CD4-positive, CD25-positive, alpha-beta regulatory T cell (primary cell): ENCODE measurements around the gene DDX54. TPM values are rescaled to one million over a fixed set of nuclear protein-coding genes. Genes with fewer than 3 reads are reported as not detected.

Source experiments
- ATAC-seq, 2 donors: fragments of 150-1000 bp; cut with Tn5 transposase; one replicate each; pipeline ENCODE4 v1.10.0; 2021; ENCODE audit warnings: low read depth in 2 of 2, moderate number of reproducible peaks in 2 of 2, moderate library complexity in 1 of 2
- DNase-seq, 3 donors: peaks; one replicate each; pipeline versions ENCODE4 v3.0.0 to v3.0.0-alpha.2; 2012 to 2022; ENCODE audit warnings: mixed read lengths in 1 of 3
- H3K27ac ChIP-seq: one replicate; pipeline ENCODE4 v1.7.0; 2013; ENCODE audit warnings: mild to moderate bottlenecking, low read length; ENCODE audit not compliant: insufficient read depth, poor library complexity, severe bottlenecking
- H3K27me3 ChIP-seq: one replicate; pipeline ENCODE4 v1.7.0; 2013; ENCODE audit warnings: low read length; ENCODE audit not compliant: control insufficient read depth, insufficient read depth
- H3K36me3 ChIP-seq: one replicate; pipeline ENCODE4 v1.7.0; 2013; ENCODE audit warnings: mild to moderate bottlenecking, low read length, moderate library complexity; ENCODE audit not compliant: control insufficient read depth, insufficient read depth
- H3K4me1 ChIP-seq: 2 replicates; pipeline ENCODE4 v1.7.0; 2013; ENCODE audit warnings: mild to moderate bottlenecking, low read length; ENCODE audit not compliant: insufficient read depth, control insufficient read depth, poor library complexity, severe bottlenecking
- H3K4me3 ChIP-seq: one replicate; pipeline ENCODE4 v1.7.0; 2013; ENCODE audit warnings: low read depth, mild to moderate bottlenecking, low read length, moderate library complexity
- H3K9me3 ChIP-seq, 2 experiments: 1 replicate in 1 of 2; 2 replicates in 1 of 2; pipeline ENCODE4 v1.7.0; 2013; ENCODE audit warnings: low read length in 2 of 2, mild to moderate bottlenecking in 1 of 2, moderate library complexity in 1 of 2; ENCODE audit not compliant: control insufficient read depth in 2 of 2
- H3K27ac Mint-ChIP-seq, 3 donors: one replicate each; pipeline ENCODE4 v1.8.0; 2020 to 2022; ENCODE audit warnings: mild to moderate bottlenecking in 3 of 3, mixed read lengths in 3 of 3, moderate library complexity in 2 of 3
- H3K27me3 Mint-ChIP-seq: one replicate; pipeline ENCODE4 v1.8.0; 2022; ENCODE audit warnings: mild to moderate bottlenecking, mixed read lengths
- H3K36me3 Mint-ChIP-seq: one replicate; pipeline ENCODE4 v1.8.0; 2020; ENCODE audit warnings: mixed read lengths
- H3K4me1 Mint-ChIP-seq, 4 donors: one replicate each; pipeline ENCODE4 v1.8.0; 2020 to 2022; ENCODE audit warnings: mixed read lengths in 4 of 4, mild to moderate bottlenecking in 1 of 4
- H3K4me3 Mint-ChIP-seq, 4 donors: one replicate each; pipeline ENCODE4 v1.8.0; 2020 to 2022; ENCODE audit warnings: mild to moderate bottlenecking in 4 of 4, mixed read lengths in 4 of 4, moderate library complexity in 3 of 4
- H3K9me3 Mint-ChIP-seq, 7 donors: one replicate each; pipeline ENCODE4 v1.8.0; 2020 to 2022; ENCODE audit warnings: mixed read lengths in 7 of 7, mild to moderate bottlenecking in 3 of 7, moderate library complexity in 2 of 7
- polyA plus RNA-seq, 4 donors: library from polyadenylated mRNA; unstranded; fragments of 300-500 nt; fragmentation: Illumina TruSeq; gene quantifications; one replicate each; pipeline ENCODE4 v1.2.3, GENCODE V29; 2021
- total RNA-seq: library from RNA; stranded (reverse); gene quantifications from one replicate; pipeline ENCODE4 v1.2.3, GENCODE V29; 2022

DDX54 gene
- total and polyA plus RNA-seq, 5 donors from 2014 or later, result 12.5 to 75.5 (median 18.4) TPM

- H3K27me3 Mint-ChIP-seq, result peaks cover 4% of the 10 kb centered on the region
- H3K4me1 Mint-ChIP-seq, result no peaks in the 10 kb centered on the region
- DNase-seq (no peak), ATAC-seq (no peak)
- no peak overlapping the region for H3K4me3 Mint-ChIP-seq
- no peaks in the 10 kb centered on the region for H3K36me3 ChIP-seq
- no peaks in the 10 kb centered on the region for H3K36me3 Mint-ChIP-seq
- H3K9me3 Mint-ChIP-seq, result peaks cover 0 to 1% (median 0%) of the 10 kb centered on the region in 7 donors
- H3K27ac Mint-ChIP-seq, result no peak overlapping the region
- H3K9me3 ChIP-seq, result no peaks in the 10 kb centered on the region
- H3K4me3 ChIP-seq, result no peak overlapping the region
- no peak overlapping the region for H3K27ac ChIP-seq
- H3K27me3 ChIP-seq, result no peaks in the 10 kb centered on the region
- H3K4me1 ChIP-seq, result no peaks in the 10 kb centered on the region
Observed at GRCh38 chr12:113115455-113116126, 69.7 kb downstream of the DDX54 start.

GRCh38 chr12:113114447-113115178 is 70.7 kb downstream of the DDX54 start:
- H3K9me3 ChIP-seq, result no peaks in the 10 kb centered on the region
- Mint-ChIP-seq H3K27ac (no peak overlapping the region), H3K4me3 (no peak overlapping the region), H3K9me3 (peaks cover 0 to 1% (median 0%) of the 10 kb centered on the region in 7 donors), H3K36me3 (no peaks in the 10 kb centered on the region), H3K27me3 (peaks cover 3% of the 10 kb centered on the region), H3K4me1 (peaks cover 0 to 2% (median 0%) of the 10 kb centered on the region in 4 donors)
- no peaks in the 10 kb centered on the region for H3K4me1 ChIP-seq
- ATAC-seq (no peak), DNase-seq (no peak)
- H3K27me3 ChIP-seq, result no peaks in the 10 kb centered on the region
- H3K4me3 ChIP-seq, result no peak overlapping the region
- H3K27ac ChIP-seq, result no peak overlapping the region
- H3K36me3 ChIP-seq, result no peaks in the 10 kb centered on the region

DNA sequence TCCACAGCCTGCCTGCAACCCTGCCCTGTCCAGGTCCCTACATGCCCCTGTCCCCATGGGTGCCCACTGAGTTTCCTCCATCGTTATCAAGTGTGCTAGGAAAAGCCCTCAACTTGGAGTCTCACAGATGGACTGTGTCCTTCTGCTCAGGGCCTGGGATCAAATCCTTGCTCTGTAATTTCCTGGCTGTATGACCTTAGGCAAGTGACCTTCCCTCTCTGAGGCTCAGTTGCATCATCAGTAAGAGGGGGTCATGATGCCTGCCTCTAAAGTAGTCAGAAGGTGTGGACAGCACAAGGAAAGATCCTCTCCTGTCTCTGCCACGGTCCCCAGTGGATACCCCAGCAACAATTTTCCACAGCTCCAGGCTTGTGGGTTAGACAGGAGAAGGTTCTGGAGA is 71.9 kb downstream of the DDX54 start:
- ATAC-seq (no peak), DNase-seq (no peak)
- Mint-ChIP-seq H3K4me1 (peaks cover 0 to 2% (median 0%) of the 10 kb centered on the region in 4 donors), H3K4me3 (no peak overlapping the region), H3K36me3 (no peaks in the 10 kb centered on the region), H3K27me3 (no peaks in the 10 kb centered on the region), H3K9me3 (peaks cover 0 to 1% (median 0%) of the 10 kb centered on the region in 7 donors), H3K27ac (no peak overlapping the region)
- H3K4me3 ChIP-seq, result no peak overlapping the region
- H3K36me3 ChIP-seq, result no peaks in the 10 kb centered on the region
- H3K9me3 ChIP-seq, result no peaks in the 10 kb centered on the region
- H3K27ac ChIP-seq, result no peak overlapping the region
- H3K27me3 ChIP-seq, result no peaks in the 10 kb centered on the region
- no peaks in the 10 kb centered on the region for H3K4me1 ChIP-seq

DNA sequence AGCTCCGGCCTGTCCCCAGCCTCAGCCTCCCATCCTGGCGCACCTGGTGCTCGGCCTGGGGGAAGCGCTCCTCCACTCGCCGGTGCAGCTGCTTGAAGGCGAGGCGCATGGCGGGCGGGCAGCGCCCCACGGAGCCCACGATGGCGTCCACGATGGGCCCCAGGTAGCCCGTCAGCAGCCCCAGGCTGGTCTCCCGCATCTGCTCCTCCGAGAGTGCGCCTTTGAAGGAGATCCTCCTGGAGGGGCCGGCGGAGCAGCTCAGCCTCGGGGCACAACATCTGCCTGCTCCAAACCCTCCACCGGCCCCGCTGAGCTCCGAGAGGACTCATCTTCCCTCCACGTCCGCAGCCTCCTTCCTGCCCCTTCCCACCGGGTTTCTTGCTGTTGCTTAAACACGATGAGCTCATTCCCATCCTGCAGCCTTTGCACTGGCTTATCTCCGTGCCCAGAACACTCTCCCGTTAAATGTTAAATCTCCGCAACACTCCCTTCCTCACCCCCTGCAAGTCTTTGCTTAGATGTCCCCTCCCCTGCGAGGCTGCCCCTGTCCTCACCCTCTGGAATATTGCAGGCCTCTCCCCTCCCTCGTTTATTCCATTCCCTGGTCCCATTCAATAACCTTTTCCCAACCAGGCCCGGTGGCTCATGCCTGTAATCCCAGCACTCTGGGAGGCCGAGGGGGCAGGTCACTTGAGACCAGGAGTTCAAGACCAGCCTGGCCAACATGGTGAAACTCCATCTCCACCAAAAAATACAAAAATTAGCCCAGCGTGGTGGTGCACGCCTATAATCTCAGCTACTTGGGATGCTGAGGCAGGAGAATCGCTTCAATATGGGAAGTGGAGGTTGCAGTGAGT is 73.0 kb downstream of the DDX54 start:
- ATAC-seq, result no peak
- Mint-ChIP-seq H3K36me3 (no peaks in the 10 kb centered on the region), H3K4me1 (peaks cover 0 to 2% (median 0%) of the 10 kb centered on the region in 4 donors), H3K4me3 (no peak overlapping the region), H3K9me3 (peaks cover 0 to 1% (median 0%) of the 10 kb centered on the region in 7 donors), H3K27me3 (no peaks in the 10 kb centered on the region), H3K27ac (no peak overlapping the region)
- no peaks in the 10 kb centered on the region for H3K4me1 ChIP-seq
- no peak for DNase-seq
- H3K9me3 ChIP-seq, result no peaks in the 10 kb centered on the region
- H3K27me3 ChIP-seq, result no peaks in the 10 kb centered on the region
- no peaks in the 10 kb centered on the region for H3K36me3 ChIP-seq
- no peak overlapping the region for H3K27ac ChIP-seq
- H3K4me3 ChIP-seq, result no peak overlapping the region

DNA sequence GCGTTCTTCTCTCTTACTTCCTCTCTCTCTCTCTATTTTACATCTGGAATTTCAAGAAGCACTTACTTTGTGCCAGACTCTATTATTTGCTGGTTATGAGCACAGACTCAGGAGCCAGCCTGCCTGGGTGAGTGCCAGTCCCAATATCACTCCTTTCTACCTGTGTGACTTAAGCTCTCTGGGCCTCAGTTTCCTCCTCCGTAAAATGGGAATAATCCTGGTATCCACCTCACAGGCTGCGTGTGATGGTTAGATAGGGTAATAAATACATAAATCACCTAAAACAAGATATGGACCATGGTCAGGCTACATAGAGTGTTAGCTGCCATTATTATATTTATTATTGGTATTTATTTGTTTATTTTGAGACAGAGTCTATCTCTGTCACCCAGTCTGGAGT is 74.0 kb downstream of the DDX54 start:
- no peaks in the 10 kb centered on the region for H3K27me3 ChIP-seq
- no peaks in the 10 kb centered on the region for H3K36me3 ChIP-seq
- no peaks in the 10 kb centered on the region for H3K4me1 ChIP-seq
- DNase-seq, result no peak
- Mint-ChIP-seq H3K36me3 (no peaks in the 10 kb centered on the region), H3K9me3 (no peaks in the 10 kb centered on the region), H3K4me3 (no peak overlapping the region), H3K4me1 (peaks cover 0 to 2% (median 0%) of the 10 kb centered on the region in 4 donors), H3K27me3 (no peaks in the 10 kb centered on the region), H3K27ac (no peak overlapping the region)
- H3K4me3 ChIP-seq, result no peak overlapping the region
- ATAC-seq, result no peak
- no peak overlapping the region for H3K27ac ChIP-seq
- H3K9me3 ChIP-seq, result no peaks in the 10 kb centered on the region

DNA sequence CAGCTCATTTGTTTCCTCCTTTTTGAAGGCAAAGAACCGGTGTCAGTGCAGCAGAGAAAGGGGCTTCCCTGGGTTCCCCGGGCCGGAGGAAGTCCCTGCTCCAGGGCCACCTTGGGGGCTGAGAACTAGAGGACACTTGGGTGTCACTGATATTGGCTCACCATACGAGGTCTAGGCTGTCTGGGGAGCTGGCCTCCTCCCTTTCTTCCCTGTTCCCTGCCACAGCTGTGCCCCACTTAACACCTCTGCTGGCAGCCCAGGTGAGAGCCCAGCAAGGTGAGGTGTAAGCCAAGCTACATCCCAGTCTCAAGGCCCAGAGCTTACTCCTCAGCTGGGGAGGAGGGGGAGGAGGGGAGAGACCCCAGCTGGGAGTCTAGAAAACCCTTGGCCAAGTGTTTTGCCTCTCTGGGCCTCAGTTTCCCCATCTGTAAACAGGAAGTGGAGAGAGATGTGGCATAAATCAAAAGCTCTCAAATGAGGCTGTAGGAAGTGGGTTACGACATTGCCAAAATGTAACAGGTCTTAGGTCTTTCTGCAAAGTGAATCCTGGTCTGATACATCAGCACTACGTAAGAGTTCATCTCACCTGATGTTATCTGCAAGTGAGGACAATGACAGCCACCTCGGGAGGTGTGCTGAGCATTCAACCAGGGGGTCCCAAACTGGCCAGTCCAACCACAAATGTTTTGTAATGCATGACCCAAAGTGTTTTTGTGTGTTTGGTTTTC is 75.2 kb downstream of the DDX54 start:
- no peaks in the 10 kb centered on the region for H3K36me3 Mint-ChIP-seq
- H3K27me3 Mint-ChIP-seq, result no peaks in the 10 kb centered on the region
- H3K27ac Mint-ChIP-seq, result peak overlapping the region in 1 of 3 donors; percentile 5
- DNase-seq (no peak), ATAC-seq (no peak)
- H3K4me1 Mint-ChIP-seq, result peaks cover 0 to 3% (median 0%) of the 10 kb centered on the region in 4 donors
- Histone ChIP-seq H3K36me3 (no peaks in the 10 kb centered on the region), H3K27ac (no peak overlapping the region), H3K27me3 (no peaks in the 10 kb centered on the region), H3K4me1 (no peaks in the 10 kb centered on the region), H3K4me3 (no peak overlapping the region), H3K9me3 (no peaks in the 10 kb centered on the region)
- H3K9me3 Mint-ChIP-seq, result no peaks in the 10 kb centered on the region
- no peak overlapping the region for H3K4me3 Mint-ChIP-seq

GRCh38 chr12:113109360-113109759 is 75.9 kb downstream of the DDX54 start:
- no peaks in the 10 kb centered on the region for H3K27me3 Mint-ChIP-seq
- H3K27ac ChIP-seq, result no peak overlapping the region
- no peaks in the 10 kb centered on the region for H3K36me3 Mint-ChIP-seq
- H3K36me3 ChIP-seq, result no peaks in the 10 kb centered on the region
- no peaks in the 10 kb centered on the region for H3K27me3 ChIP-seq
- no peak overlapping the region for H3K4me3 ChIP-seq
- no peaks in the 10 kb centered on the region for H3K4me1 ChIP-seq
- peaks cover 0 to 9% (median 0%) of the 10 kb centered on the region in 4 donors for H3K4me1 Mint-ChIP-seq
- H3K9me3 ChIP-seq, result no peaks in the 10 kb centered on the region
- H3K27ac Mint-ChIP-seq, result no peak overlapping the region
- no peak overlapping the region for H3K4me3 Mint-ChIP-seq
- H3K9me3 Mint-ChIP-seq, result no peaks in the 10 kb centered on the region
- DNase-seq, result no peak
- no peak for ATAC-seq
